Testis (tissue), 2 donors: ENCODE measurements around the gene CCDC200.

ENCODE experiments used
- POLR2A ChIP-seq: fragments of 450-650 bp; IDR thresholded peaks from one replicate; pipeline ENCODE4 v1.6.1; 2017; ENCODE audit warnings: antibody characterized with exemption, mild to moderate bottlenecking, moderate library complexity
- TF ChIP-seq, protein P1 (sequence below), 3 experiments: fragments of 450-650 bp in 2 of 3; fragments of 200-600 bp in 1 of 3; sonication (generic) in 1 of 3; IDR thresholded peaks; one replicate each; pipeline ENCODE4 v1.5.1; 2016 to 2019; ENCODE audit warnings: antibody characterized with exemption in 3 of 3, mild to moderate bottlenecking in 2 of 3, moderate library complexity in 1 of 3

DNA sequence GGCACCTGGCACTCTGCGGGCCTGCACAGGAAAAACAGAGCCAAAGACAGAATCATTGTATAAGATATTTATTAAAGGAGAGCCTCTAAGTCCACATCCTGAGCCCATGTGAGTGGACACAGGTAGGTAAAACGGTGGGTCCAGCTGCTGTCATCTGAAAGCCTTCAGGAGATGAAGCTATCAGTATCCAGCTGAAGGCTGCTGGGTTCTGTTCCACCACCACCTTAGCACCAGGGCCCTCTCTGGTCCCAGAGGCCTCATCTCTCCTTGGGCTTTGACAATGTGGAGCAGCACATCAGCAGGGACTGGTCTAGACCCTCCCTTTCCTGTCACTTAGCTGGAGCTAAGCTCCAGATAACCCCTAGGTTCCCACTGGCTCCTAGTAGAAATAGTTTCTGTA lies 9.4 kb downstream of the CCDC200 start:
- TF ChIP-seq, protein P1, sequence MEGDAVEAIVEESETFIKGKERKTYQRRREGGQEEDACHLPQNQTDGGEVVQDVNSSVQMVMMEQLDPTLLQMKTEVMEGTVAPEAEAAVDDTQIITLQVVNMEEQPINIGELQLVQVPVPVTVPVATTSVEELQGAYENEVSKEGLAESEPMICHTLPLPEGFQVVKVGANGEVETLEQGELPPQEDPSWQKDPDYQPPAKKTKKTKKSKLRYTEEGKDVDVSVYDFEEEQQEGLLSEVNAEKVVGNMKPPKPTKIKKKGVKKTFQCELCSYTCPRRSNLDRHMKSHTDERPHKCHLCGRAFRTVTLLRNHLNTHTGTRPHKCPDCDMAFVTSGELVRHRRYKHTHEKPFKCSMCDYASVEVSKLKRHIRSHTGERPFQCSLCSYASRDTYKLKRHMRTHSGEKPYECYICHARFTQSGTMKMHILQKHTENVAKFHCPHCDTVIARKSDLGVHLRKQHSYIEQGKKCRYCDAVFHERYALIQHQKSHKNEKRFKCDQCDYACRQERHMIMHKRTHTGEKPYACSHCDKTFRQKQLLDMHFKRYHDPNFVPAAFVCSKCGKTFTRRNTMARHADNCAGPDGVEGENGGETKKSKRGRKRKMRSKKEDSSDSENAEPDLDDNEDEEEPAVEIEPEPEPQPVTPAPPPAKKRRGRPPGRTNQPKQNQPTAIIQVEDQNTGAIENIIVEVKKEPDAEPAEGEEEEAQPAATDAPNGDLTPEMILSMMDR (IDR thresholded peaks at IDR 0.05) = no peak
- no peak for TF ChIP-seq POLR2A
